K562 (cell line): ENCODE data around the gene PMIS2. TPM values are rescaled to one million over a fixed set of nuclear protein-coding genes. Genes with fewer than 3 reads are reported as not detected.
A peak's percentile ranks its signal among the peaks of the same experiment; 100 is the strongest.

Experiments
- KLF13 ChIP-seq: fragments of 450-650 bp; IDR thresholded peaks from 2 replicates; pipeline ENCODE4 v1.6.1; 2016; ENCODE audit warnings: missing genetic modification characterization, low read depth, mild to moderate bottlenecking, missing compliant biosample characterization, moderate library complexity, borderline replicate concordance
- MAFF ChIP-seq: IDR thresholded peaks from 2 replicates; pipeline ENCODE4 v1.6.1; 2012; ENCODE audit warnings: low read length, improper control_type of control experiment
- SMARCB1 ChIP-seq: IDR thresholded peaks from 2 replicates; pipeline ENCODE4 v1.6.1; 2011; ENCODE audit warnings: improper control_type of control experiment, low read depth; ENCODE audit not compliant: insufficient read length
- STAT5A ChIP-seq: IDR thresholded peaks from 2 replicates; pipeline ENCODE4 v1.6.1; 2012; ENCODE audit warnings: low read length, inconsistent platforms, borderline replicate concordance
- THAP7 ChIP-seq: fragments of 250-450 bp; sonication (Bioruptor Pico); IDR thresholded peaks from 2 replicates; pipeline ENCODE4 v1.5.0; 2021
- ZFP30 ChIP-seq: fragments of 250-450 bp; sonication (Bioruptor Pico); IDR thresholded peaks from 2 replicates; pipeline ENCODE4 v1.8.0; 2022; ENCODE audit warnings: moderate library complexity, mild to moderate bottlenecking, inconsistent platforms, borderline replicate concordance
- ZNF263 ChIP-seq: sonication (generic); formaldehyde crosslinking; IDR thresholded peaks from 2 replicates; pipeline ENCODE4 v1.8.0; 2022; ENCODE audit warnings: mild to moderate bottlenecking, missing genetic modification reagents, borderline replicate concordance
- ZNF277 ChIP-seq: fragments of 250-450 bp; sonication (Bioruptor Pico); IDR thresholded peaks from 2 replicates; pipeline ENCODE4 v1.8.0; 2022; ENCODE audit warnings: inconsistent platforms, mild to moderate bottlenecking, moderate library complexity, borderline replicate concordance
- ZNF408 ChIP-seq: fragments of 250-450 bp; sonication (Bioruptor Pico); IDR thresholded peaks from 2 replicates; pipeline ENCODE4 v1.4.0; 2020; ENCODE audit warnings: low read depth, mild to moderate bottlenecking, moderate library complexity
- ZNF589 ChIP-seq: fragments of 200-800 bp; sonication (Bioruptor generic); IDR thresholded peaks from 2 replicates; pipeline ENCODE4 v1.6.1; 2016; ENCODE audit warnings: low read depth, missing genetic modification characterization, missing compliant biosample characterization
- polyA plus RNA-seq, 8 experiments: library from polyadenylated mRNA; depleted of rRNA in 4 of 8; stranded (reverse) in 5 of 8; unstranded in 3 of 8; fragments of >200 nt; fragmentation: Nextera tagmentation in 2 of 8; fragmentation: Illumina TruSeq in 1 of 8; extraction: Ambion mirVana in 2 of 8; extraction: Trizol in 1 of 8; gene quantifications; 2 replicates each; pipeline versions ENCODE4 v1.2.1 to v1.2.3, GENCODE V29; 2011 to 2014; ENCODE audit warnings: inconsistent platforms in 1 of 8, missing spikeins in 1 of 8
- total RNA-seq, 7 experiments: library from RNA; depleted of rRNA in 6 of 7; stranded (reverse); fragments of >200 nt in 6 of 7; fragmentation: Illumina TruSeq in 2 of 7; extraction: Trizol in 2 of 7; gene quantifications; 2 replicates each; pipeline versions ENCODE4 v1.2.1 to v1.2.3, GENCODE V29; 2011 to 2021; ENCODE audit warnings: low replicate concordance in 1 of 7
- TF ChIP-seq, protein P1 (sequence below): fragments of 250-450 bp; sonication (Bioruptor Pico); IDR thresholded peaks from 2 replicates; pipeline ENCODE4 v1.4.0; 2020; ENCODE audit warnings: mild to moderate bottlenecking, moderate library complexity
- TF ChIP-seq, protein P2 (sequence below): fragments of 250-450 bp; sonication (Bioruptor Pico); IDR thresholded peaks from 2 replicates; pipeline ENCODE4 v1.5.1; 2021; ENCODE audit warnings: mild to moderate bottlenecking
- TF ChIP-seq, protein P3 (sequence below): fragments of 250-450 bp; sonication (Bioruptor Pico); IDR thresholded peaks from 2 replicates; pipeline ENCODE4 v1.5.0; 2020; ENCODE audit warnings: mild to moderate bottlenecking
- TF ChIP-seq, protein P4 (sequence below): sonication (generic); formaldehyde crosslinking; IDR thresholded peaks from 2 replicates; pipeline ENCODE4 v1.8.1; 2023; ENCODE audit warnings: mild to moderate bottlenecking, missing genetic modification reagents
- TF ChIP-seq, protein P5 (sequence below): fragments of 250-450 bp; sonication (Bioruptor Pico); IDR thresholded peaks from 2 replicates; pipeline ENCODE4 v1.4.0; 2020; ENCODE audit warnings: mild to moderate bottlenecking, moderate library complexity, borderline replicate concordance

PMIS2 gene
- total and polyA plus RNA-seq, 9 of the 15 experiments (the other 6 are each of a cell fraction or from before 2014, with no cell fraction given), result not detected

DNA sequence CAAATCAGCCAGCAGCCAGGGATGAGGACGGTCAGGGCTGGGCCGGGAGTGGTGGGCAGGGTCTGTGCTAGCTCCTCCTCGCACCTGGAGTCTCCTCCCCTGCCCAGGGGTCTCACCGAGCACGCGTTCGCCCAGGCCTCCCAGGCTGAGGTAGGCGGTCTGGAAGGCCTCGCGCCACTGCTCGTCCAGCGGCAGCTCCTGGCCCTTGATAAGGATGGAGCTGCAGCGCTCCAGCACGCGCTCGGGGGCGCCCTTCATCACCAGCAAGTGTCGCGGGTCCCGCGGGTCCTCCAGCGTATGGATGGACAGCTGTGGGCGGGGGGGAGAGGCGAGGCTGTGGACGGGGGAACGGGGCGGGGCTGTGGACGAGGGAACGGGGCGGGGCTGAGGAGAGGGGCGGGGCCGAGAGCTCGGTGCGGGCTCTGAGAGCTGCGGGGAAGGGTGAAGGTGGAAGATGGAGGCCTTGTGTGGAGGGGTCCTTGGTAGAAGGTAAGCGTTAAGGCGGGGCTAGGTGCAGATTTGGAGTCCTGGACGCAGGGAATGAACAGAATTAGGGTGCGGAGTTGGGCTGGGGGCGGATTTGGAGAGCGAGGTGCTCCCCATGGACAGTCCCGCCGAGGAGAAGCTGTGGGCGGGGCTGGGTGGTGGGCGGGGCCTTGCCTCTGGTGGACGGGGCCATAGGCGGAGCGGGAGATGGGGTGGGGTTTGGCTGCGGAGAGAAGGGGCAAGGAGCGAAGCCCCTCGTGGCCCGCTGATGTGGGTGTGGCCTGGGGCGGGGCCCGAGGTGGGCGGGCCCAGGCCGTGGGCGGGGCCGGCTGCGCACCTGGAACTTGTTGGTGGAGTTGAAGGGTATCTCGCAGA, 28.2 kb upstream of the PMIS2 start (continued):
- TF ChIP-seq KLF13 (tag), result no peak
- no peak for TF ChIP-seq ZNF277 (CRISPR knock-in tag)
- no peak for TF ChIP-seq ZFP30
- TF ChIP-seq, protein P1, sequence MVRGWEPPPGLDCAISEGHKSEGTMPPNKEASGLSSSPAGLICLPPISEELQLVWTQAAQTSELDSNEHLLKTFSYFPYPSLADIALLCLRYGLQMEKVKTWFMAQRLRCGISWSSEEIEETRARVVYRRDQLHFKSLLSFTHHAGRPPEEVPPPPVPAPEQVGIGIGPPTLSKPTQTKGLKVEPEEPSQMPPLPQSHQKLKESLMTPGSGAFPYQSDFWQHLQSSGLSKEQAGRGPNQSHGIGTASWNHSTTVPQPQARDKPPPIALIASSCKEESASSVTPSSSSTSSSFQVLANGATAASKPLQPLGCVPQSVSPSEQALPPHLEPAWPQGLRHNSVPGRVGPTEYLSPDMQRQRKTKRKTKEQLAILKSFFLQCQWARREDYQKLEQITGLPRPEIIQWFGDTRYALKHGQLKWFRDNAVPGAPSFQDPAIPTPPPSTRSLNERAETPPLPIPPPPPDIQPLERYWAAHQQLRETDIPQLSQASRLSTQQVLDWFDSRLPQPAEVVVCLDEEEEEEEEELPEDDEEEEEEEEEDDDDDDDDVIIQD, result no peak
- TF ChIP-seq, protein P2, sequence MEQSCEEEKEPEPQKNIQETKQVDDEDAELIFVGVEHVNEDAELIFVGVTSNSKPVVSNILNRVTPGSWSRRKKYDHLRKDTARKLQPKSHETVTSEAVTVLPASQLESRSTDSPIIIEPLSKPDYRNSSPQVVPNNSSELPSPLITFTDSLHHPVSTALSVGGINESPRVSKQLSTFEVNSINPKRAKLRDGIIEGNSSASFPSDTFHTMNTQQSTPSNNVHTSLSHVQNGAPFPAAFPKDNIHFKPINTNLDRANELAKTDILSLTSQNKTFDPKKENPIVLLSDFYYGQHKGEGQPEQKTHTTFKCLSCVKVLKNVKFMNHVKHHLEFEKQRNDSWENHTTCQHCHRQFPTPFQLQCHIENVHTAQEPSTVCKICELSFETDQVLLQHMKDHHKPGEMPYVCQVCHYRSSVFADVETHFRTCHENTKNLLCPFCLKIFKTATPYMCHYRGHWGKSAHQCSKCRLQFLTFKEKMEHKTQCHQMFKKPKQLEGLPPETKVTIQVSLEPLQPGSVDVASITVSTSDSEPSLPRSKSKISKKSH (CRISPR knock-in tag), result no peak
- no peak for TF ChIP-seq STAT5A
- TF ChIP-seq ZNF589, result no peak
- TF ChIP-seq ZNF263 (CRISPR knock-in tag), result peak; percentile 99
- TF ChIP-seq SMARCB1, result no peak
- no peak for TF ChIP-seq MAFF
- TF ChIP-seq, protein P3, sequence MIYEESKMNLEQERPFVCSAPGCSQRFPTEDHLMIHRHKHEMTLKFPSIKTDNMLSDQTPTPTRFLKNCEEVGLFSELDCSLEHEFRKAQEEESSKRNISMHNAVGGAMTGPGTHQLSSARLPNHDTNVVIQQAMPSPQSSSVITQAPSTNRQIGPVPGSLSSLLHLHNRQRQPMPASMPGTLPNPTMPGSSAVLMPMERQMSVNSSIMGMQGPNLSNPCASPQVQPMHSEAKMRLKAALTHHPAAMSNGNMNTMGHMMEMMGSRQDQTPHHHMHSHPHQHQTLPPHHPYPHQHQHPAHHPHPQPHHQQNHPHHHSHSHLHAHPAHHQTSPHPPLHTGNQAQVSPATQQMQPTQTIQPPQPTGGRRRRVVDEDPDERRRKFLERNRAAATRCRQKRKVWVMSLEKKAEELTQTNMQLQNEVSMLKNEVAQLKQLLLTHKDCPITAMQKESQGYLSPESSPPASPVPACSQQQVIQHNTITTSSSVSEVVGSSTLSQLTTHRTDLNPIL (CRISPR knock-in tag), result no peak
- no peak for TF ChIP-seq ZNF408 (CRISPR knock-in tag)
- TF ChIP-seq, protein P4, sequence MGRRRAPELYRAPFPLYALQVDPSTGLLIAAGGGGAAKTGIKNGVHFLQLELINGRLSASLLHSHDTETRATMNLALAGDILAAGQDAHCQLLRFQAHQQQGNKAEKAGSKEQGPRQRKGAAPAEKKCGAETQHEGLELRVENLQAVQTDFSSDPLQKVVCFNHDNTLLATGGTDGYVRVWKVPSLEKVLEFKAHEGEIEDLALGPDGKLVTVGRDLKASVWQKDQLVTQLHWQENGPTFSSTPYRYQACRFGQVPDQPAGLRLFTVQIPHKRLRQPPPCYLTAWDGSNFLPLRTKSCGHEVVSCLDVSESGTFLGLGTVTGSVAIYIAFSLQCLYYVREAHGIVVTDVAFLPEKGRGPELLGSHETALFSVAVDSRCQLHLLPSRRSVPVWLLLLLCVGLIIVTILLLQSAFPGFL, result no peak
- no peak for TF ChIP-seq THAP7 (CRISPR knock-in tag)
- TF ChIP-seq, protein P5, sequence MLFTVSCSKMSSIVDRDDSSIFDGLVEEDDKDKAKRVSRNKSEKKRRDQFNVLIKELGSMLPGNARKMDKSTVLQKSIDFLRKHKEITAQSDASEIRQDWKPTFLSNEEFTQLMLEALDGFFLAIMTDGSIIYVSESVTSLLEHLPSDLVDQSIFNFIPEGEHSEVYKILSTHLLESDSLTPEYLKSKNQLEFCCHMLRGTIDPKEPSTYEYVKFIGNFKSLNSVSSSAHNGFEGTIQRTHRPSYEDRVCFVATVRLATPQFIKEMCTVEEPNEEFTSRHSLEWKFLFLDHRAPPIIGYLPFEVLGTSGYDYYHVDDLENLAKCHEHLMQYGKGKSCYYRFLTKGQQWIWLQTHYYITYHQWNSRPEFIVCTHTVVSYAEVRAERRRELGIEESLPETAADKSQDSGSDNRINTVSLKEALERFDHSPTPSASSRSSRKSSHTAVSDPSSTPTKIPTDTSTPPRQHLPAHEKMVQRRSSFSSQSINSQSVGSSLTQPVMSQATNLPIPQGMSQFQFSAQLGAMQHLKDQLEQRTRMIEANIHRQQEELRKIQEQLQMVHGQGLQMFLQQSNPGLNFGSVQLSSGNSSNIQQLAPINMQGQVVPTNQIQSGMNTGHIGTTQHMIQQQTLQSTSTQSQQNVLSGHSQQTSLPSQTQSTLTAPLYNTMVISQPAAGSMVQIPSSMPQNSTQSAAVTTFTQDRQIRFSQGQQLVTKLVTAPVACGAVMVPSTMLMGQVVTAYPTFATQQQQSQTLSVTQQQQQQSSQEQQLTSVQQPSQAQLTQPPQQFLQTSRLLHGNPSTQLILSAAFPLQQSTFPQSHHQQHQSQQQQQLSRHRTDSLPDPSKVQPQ (CRISPR knock-in tag), result no peak
